ENCODE measurements around the gene CDC40. TPM values are rescaled to one million over a fixed set of nuclear protein-coding genes. Genes with fewer than 3 reads are reported as not detected.
A peak's percentile ranks its signal among the peaks of the same experiment; 100 is the strongest.
"Not testable (repeated sequence)": the region's sequence is repeated elsewhere in the genome, so short reads cannot be mapped to it uniquely, and the experiment has no call there.

Gene CDC40
- polyA plus RNA-seq, 3 donors = 29.0 to 39.9 (median 35.3) TPM

GRCh38 chr6:110190726-110191125, 10.5 kb downstream of the CDC40 start:
- no peak for DNase-seq (ENCODE audit: extremely low read depth in 1 of 11, low read depth in 9 of 11, low spot score in 4 of 11)

- no peak for DNase-seq (ENCODE audit: extremely low read depth in 1 of 11, low read depth in 9 of 11, low spot score in 4 of 11)
Measured at GRCh38 chr6:110191477-110191876, 11.2 kb downstream of the CDC40 start.

- no peak for DNase-seq (ENCODE audit: extremely low read depth in 1 of 11, low read depth in 9 of 11, low spot score in 4 of 11)
Measured at GRCh38 chr6:110195639-110196038, 15.4 kb downstream of the CDC40 start.

GRCh38 chr6:110196874-110197273, 16.6 kb downstream of the CDC40 start:
- no peak for DNase-seq (ENCODE audit: extremely low read depth in 1 of 11, low read depth in 9 of 11, low spot score in 4 of 11)

GRCh38 chr6:110198561-110198960, 18.3 kb downstream of the CDC40 start:
- DNase-seq (ENCODE audit: extremely low read depth in 1 of 11, low read depth in 9 of 11, low spot score in 4 of 11) = no peak

- DNase-seq (ENCODE audit: extremely low read depth in 1 of 11, low read depth in 9 of 11, low spot score in 4 of 11) = no peak
Measured at GRCh38 chr6:110201151-110201884, 21.1 kb downstream of the CDC40 start.

GRCh38 chr6:110207652-110208051, 27.4 kb downstream of the CDC40 start:
- DNase-seq (ENCODE audit: extremely low read depth in 1 of 11, low read depth in 9 of 11, low spot score in 4 of 11) = no peak

- no peak for DNase-seq (ENCODE audit: extremely low read depth in 1 of 11, low read depth in 9 of 11, low spot score in 4 of 11)
Measured at GRCh38 chr6:110211753-110212152, 31.5 kb downstream of the CDC40 start.

- no peak for DNase-seq (ENCODE audit: extremely low read depth in 1 of 11, low read depth in 9 of 11, low spot score in 4 of 11)
Measured at GRCh38 chr6:110214338-110214737, 34.1 kb downstream of the CDC40 start.

GRCh38 chr6:110216140-110216539, 35.9 kb downstream of the CDC40 start:
- no peak for DNase-seq (ENCODE audit: extremely low read depth in 1 of 11, low read depth in 9 of 11, low spot score in 4 of 11)

- no peak for DNase-seq (ENCODE audit: extremely low read depth in 1 of 11, low read depth in 9 of 11, low spot score in 4 of 11)
Measured at GRCh38 chr6:110217266-110217665, 37.0 kb downstream of the CDC40 start.

GRCh38 chr6:110221738-110222137, 41.5 kb downstream of the CDC40 start:
- DNase-seq (ENCODE audit: extremely low read depth in 1 of 11, low read depth in 9 of 11, low spot score in 4 of 11) = no peak

- no peak for DNase-seq (ENCODE audit: extremely low read depth in 1 of 11, low read depth in 9 of 11, low spot score in 4 of 11)
Measured at GRCh38 chr6:110226261-110226660, 46.0 kb downstream of the CDC40 start.

- no peak for DNase-seq (ENCODE audit: extremely low read depth in 1 of 11, low read depth in 9 of 11, low spot score in 4 of 11)
Measured at GRCh38 chr6:110232450-110232849, 52.2 kb downstream of the CDC40 start.

GRCh38 chr6:110233770-110234374, 53.6 kb downstream of the CDC40 start:
- peak in 1 of 11 donors; percentile 5 for DNase-seq (ENCODE audit: extremely low read depth in 1 of 11, low read depth in 9 of 11, low spot score in 4 of 11)

- DNase-seq (ENCODE audit: extremely low read depth in 1 of 11, low read depth in 9 of 11, low spot score in 4 of 11) = not testable (repeated sequence)
Measured at GRCh38 chr6:110236007-110236406, 55.8 kb downstream of the CDC40 start.

GRCh38 chr6:110239526-110240274, 59.5 kb downstream of the CDC40 start:
- no peak for DNase-seq (ENCODE audit: extremely low read depth in 1 of 11, low read depth in 9 of 11, low spot score in 4 of 11)

GRCh38 chr6:110244621-110245020, 64.4 kb downstream of the CDC40 start:
- DNase-seq (ENCODE audit: extremely low read depth in 1 of 11, low read depth in 9 of 11, low spot score in 4 of 11) = not testable (repeated sequence)

GRCh38 chr6:110246378-110246777, 66.2 kb downstream of the CDC40 start:
- DNase-seq (ENCODE audit: extremely low read depth in 1 of 11, low read depth in 9 of 11, low spot score in 4 of 11) = no peak

- DNase-seq (ENCODE audit: extremely low read depth in 1 of 11, low read depth in 9 of 11, low spot score in 4 of 11) = no peak
Measured at GRCh38 chr6:110246900-110247546, 66.8 kb downstream of the CDC40 start.
